Measurements from ENCODE around the gene LNX2.

Gene LNX2

DNA sequence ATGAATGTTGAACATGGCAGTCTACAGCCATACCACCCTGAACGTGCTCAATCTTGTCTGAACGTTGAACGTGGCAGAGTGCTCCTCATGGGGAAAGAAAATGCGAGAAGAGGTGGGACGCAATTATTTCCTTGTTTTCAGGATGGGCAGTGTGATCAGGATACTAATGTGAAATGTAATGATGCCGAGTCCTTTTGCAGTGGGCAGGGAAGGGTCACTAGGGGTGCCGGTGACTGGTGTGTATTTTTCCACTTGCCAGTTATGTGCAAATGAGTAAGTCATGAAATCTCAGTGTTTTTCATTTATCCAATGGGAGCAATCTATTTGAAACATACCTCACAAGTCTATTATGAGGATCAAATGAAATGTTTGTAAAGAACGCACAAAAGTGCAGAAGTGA lies 84.8 kb downstream of the LNX2 start:
- H3K27ac ChIP-seq (replicated peaks) = no peak overlapping the region
- no peak for DNase-seq (ENCODE audit: low read depth in 1 of 2, low spot score in 1 of 2)
- TF ChIP-seq POLR2AphosphoS5 (IDR thresholded peaks at IDR 0.05; ENCODE audit: low read depth) (no peak), GABPA (IDR thresholded peaks at IDR 0.05; ENCODE audit: low read depth) (no peak), SPI1 (IDR thresholded peaks at IDR 0.05; ENCODE audit: borderline replicate concordance, low read depth) (no peak)
- TF ChIP-seq, protein P1, sequence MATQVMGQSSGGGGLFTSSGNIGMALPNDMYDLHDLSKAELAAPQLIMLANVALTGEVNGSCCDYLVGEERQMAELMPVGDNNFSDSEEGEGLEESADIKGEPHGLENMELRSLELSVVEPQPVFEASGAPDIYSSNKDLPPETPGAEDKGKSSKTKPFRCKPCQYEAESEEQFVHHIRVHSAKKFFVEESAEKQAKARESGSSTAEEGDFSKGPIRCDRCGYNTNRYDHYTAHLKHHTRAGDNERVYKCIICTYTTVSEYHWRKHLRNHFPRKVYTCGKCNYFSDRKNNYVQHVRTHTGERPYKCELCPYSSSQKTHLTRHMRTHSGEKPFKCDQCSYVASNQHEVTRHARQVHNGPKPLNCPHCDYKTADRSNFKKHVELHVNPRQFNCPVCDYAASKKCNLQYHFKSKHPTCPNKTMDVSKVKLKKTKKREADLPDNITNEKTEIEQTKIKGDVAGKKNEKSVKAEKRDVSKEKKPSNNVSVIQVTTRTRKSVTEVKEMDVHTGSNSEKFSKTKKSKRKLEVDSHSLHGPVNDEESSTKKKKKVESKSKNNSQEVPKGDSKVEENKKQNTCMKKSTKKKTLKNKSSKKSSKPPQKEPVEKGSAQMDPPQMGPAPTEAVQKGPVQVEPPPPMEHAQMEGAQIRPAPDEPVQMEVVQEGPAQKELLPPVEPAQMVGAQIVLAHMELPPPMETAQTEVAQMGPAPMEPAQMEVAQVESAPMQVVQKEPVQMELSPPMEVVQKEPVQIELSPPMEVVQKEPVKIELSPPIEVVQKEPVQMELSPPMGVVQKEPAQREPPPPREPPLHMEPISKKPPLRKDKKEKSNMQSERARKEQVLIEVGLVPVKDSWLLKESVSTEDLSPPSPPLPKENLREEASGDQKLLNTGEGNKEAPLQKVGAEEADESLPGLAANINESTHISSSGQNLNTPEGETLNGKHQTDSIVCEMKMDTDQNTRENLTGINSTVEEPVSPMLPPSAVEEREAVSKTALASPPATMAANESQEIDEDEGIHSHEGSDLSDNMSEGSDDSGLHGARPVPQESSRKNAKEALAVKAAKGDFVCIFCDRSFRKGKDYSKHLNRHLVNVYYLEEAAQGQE (IDR thresholded peaks at IDR 0.05; ENCODE audit: insufficient replicate concordance, low read depth) = no peak
- TF ChIP-seq, protein P2, sequence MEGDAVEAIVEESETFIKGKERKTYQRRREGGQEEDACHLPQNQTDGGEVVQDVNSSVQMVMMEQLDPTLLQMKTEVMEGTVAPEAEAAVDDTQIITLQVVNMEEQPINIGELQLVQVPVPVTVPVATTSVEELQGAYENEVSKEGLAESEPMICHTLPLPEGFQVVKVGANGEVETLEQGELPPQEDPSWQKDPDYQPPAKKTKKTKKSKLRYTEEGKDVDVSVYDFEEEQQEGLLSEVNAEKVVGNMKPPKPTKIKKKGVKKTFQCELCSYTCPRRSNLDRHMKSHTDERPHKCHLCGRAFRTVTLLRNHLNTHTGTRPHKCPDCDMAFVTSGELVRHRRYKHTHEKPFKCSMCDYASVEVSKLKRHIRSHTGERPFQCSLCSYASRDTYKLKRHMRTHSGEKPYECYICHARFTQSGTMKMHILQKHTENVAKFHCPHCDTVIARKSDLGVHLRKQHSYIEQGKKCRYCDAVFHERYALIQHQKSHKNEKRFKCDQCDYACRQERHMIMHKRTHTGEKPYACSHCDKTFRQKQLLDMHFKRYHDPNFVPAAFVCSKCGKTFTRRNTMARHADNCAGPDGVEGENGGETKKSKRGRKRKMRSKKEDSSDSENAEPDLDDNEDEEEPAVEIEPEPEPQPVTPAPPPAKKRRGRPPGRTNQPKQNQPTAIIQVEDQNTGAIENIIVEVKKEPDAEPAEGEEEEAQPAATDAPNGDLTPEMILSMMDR (IDR thresholded peaks at IDR 0.05; ENCODE audit: insufficient read depth, low read length) = no peak

DNA sequence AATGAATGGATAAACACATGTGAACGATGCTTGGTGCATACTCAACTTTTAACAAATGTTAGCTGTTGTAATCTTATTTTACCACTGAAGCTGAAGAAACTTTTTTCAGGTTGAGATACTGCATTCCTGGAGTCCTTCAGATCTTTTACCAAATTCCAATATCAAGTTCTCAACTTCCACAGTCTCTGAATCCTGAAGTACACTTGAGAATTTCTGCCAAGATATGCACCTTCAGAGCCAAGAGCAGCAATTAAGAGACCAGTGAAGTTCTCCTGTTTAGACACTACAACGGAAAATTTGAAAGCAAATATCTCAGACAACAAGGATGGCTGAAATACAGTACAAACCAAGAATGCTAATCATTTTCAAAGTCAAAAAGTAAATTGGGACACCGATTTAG lies 85.3 kb downstream of the LNX2 start:
- no peak for DNase-seq (ENCODE audit: low read depth in 1 of 2, low spot score in 1 of 2)
- Histone ChIP-seq H3K4me3 (replicated peaks; ENCODE audit: insufficient read depth, low read length) (no peak overlapping the region), H3K27me3 (ENCODE audit: insufficient read depth, poor library complexity, severe bottlenecking) (no peaks in the 10 kb centered on the region), H3K27ac (replicated peaks) (no peak overlapping the region)
- TF ChIP-seq POLR2AphosphoS5 (IDR thresholded peaks at IDR 0.05; ENCODE audit: low read depth) (no peak), SPI1 (IDR thresholded peaks at IDR 0.05; ENCODE audit: borderline replicate concordance, low read depth) (no peak), GABPA (IDR thresholded peaks at IDR 0.05; ENCODE audit: low read depth) (no peak)
- TF ChIP-seq, protein P2 (IDR thresholded peaks at IDR 0.05; ENCODE audit: insufficient read depth, low read length) = no peak
- TF ChIP-seq, protein P1 (IDR thresholded peaks at IDR 0.05; ENCODE audit: insufficient replicate concordance, low read depth) = no peak

More for the DNA sequence above, 84.8 kb downstream of the LNX2 start:
- Histone ChIP-seq H3K27me3 (ENCODE audit: insufficient read depth, poor library complexity, severe bottlenecking) (no peaks in the 10 kb centered on the region), H3K4me3 (replicated peaks; ENCODE audit: insufficient read depth, low read length) (no peak overlapping the region)

DNA sequence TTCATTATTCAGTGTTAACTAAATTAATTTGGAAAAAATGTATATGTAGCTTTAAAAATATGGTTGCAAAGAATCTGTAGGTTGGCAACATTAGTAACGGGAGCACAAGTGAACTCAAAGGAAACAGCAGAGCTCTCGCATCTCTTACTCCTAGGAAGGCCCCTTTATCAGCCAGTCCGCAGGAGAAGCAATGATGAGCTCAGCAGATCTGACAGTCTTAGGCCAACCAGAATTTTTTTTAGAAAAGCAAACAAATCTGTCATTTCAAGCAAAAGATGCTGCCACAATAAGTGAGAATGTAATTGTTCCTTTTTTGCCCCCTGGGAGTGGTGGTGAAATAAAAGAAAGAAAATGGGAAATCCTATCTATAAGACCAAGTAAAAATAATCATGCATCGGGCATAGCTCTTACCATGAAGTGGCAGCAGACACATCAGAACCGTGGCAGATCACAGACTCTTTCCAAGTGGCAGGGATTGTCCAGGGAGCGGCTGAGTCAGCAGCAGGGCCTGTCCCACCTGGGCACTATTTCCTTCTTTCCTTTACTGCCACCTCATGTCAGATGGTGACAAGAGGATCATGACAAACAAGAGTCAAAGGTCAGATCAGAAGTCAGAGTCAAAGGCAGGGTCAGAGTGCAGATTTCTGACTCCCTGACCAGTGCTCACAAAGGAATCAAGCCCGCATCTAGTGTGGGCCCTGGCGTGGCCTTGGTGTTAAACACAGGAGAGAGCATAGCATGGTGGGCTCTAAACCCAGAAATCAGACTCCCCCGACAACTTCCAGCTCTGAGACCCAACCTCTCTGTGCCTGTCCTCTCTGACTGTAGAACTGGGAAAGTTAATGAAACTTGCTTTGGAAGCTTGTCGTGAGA lies 86.0 kb downstream of the LNX2 start:
- TF ChIP-seq SPI1 (IDR thresholded peaks at IDR 0.05; ENCODE audit: borderline replicate concordance, low read depth) (no peak), POLR2AphosphoS5 (IDR thresholded peaks at IDR 0.05; ENCODE audit: low read depth) (no peak), GABPA (IDR thresholded peaks at IDR 0.05; ENCODE audit: low read depth) (no peak)
- TF ChIP-seq, protein P1 (IDR thresholded peaks at IDR 0.05; ENCODE audit: insufficient replicate concordance, low read depth) = no peak
- TF ChIP-seq, protein P2 (IDR thresholded peaks at IDR 0.05; ENCODE audit: insufficient read depth, low read length) = no peak
- H3K27me3 ChIP-seq (ENCODE audit: insufficient read depth, poor library complexity, severe bottlenecking) = no peaks in the 10 kb centered on the region
- DNase-seq (ENCODE audit: low read depth in 1 of 2, low spot score in 1 of 2) = no peak
- no peak overlapping the region for H3K27ac ChIP-seq (replicated peaks)
- no peak overlapping the region for H3K4me3 ChIP-seq (replicated peaks; ENCODE audit: insufficient read depth, low read length)

Data from HL-60 (cell line).